ENCODE data around the gene NFYB. TPM values are rescaled to one million over a fixed set of nuclear protein-coding genes. Genes with fewer than 3 reads are reported as not detected.
A peak's percentile ranks its signal among the peaks of the same experiment; 100 is the strongest.

Gene NFYB
- 20.3 TPM for polyA plus RNA-seq (2012; ENCODE audit: insufficient read depth, insufficient read length, low read depth)

DNA sequence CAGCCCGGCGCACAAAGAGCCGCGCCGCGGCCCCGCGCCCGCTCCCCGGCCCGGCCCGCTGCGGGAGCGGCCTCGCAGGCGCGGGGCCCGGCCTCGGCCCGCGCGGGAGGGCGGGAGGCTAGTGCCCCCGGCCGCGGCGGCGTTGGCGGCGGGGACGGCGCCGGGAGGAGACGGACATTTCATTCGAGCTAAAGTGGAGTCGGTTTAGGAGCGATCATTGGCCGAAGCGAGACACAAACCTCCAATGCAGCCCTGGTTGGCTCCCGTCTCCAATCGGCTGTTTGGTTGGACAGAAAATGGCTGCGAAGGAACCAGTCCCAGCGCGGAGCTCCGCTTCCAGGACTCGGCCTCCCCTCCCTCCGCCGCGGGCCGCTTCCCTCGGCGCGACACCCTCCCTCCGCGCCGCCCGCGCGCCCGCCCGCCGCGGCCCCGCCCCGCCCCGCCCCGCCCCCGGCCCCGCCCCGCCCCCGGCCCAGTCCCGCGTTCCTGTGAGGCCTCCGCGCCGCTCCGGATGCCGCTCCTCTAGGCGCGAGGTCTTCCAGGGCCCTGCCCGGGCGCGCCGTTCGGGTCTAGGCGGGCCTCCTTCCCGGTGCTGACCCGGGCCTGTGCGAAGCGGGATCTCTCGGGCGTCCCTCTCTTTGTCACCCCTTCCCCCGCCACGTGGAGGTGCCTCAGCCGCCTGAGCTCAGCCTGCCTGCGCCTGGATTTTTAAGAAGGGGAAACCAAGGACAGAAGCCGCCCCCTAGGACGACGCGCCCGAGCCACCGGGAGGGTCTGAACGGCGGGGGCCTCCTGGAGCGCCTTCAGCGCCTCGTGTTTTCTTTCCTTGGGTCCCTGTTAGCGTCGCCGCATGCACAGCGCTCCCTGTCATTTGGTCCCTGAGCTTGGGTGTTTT, at the start of gene NFYB:
Gene NFYB, minus strand, starts transcription at position 309 of the 895 bp plus-strand sequence. CDS start 2,757 bp downstream, outside the sequence.
- Histone ChIP-seq H3K4me1 (peaks cover 2% of the 10 kb centered on the region; the same call in 1 of the 2 replicates), H3K27me3 (no peaks in the 10 kb centered on the region), H3K9me3 (no peaks in the 10 kb centered on the region), H3K36me3 (no peaks in the 10 kb centered on the region), H3K4me3 (ENCODE audit: low read depth, low read length) (peak within 1 kb of the TSS; percentile 91)
- DNase-seq = peak; percentile 95
- TF ChIP-seq, protein P1, sequence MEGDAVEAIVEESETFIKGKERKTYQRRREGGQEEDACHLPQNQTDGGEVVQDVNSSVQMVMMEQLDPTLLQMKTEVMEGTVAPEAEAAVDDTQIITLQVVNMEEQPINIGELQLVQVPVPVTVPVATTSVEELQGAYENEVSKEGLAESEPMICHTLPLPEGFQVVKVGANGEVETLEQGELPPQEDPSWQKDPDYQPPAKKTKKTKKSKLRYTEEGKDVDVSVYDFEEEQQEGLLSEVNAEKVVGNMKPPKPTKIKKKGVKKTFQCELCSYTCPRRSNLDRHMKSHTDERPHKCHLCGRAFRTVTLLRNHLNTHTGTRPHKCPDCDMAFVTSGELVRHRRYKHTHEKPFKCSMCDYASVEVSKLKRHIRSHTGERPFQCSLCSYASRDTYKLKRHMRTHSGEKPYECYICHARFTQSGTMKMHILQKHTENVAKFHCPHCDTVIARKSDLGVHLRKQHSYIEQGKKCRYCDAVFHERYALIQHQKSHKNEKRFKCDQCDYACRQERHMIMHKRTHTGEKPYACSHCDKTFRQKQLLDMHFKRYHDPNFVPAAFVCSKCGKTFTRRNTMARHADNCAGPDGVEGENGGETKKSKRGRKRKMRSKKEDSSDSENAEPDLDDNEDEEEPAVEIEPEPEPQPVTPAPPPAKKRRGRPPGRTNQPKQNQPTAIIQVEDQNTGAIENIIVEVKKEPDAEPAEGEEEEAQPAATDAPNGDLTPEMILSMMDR (IDR thresholded peaks at IDR 0.05; ENCODE audit: low read depth, low read length) = no peak

DNA sequence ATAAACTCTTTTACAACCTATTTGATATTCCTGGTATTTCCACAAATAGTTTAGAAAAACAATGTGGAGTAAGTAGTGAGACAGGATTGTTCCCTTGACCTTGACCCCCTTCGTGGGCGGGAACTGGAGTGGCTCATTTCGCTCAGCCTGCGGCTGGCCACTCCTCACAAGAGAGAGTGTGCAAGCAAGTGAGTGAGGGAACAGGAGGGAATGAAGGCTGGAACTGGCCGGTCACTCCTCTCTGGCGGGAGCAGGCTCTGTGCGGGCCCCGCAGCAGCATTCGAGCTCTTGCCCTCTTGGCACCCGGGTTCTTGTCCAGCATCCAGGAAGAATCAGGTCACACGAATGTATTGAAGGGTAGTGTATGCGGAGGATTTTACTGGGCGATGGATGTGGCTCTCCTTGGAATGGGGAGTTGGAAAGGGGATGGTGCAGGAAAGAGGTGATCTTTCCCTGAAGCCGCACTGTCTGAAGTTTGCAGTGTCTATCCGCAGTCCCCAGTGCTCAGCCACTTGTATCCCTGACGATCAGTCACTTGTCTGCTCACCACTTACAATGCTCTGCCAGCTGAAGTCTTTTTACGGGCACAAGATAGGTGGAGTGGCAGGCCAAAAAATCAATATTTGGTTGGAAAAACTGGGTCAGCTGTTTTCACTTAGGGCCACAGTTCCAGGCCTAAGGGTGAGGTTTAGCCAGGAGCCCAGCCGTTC, 49.6 kb upstream of the NFYB start:
- H3K36me3 ChIP-seq = no peaks in the 10 kb centered on the region
- no peaks in the 10 kb centered on the region for H3K4me1 ChIP-seq
- DNase-seq = no peak
- TF ChIP-seq, protein P1 (IDR thresholded peaks at IDR 0.05; ENCODE audit: low read depth, low read length) = no peak
- no peak overlapping the region for H3K4me3 ChIP-seq (ENCODE audit: low read depth, low read length)
- no peaks in the 10 kb centered on the region for H3K27me3 ChIP-seq
- no peaks in the 10 kb centered on the region for H3K9me3 ChIP-seq

- Histone ChIP-seq H3K4me3 (ENCODE audit: low read depth, low read length) (no peak overlapping the region), H3K4me1 (no peaks in the 10 kb centered on the region), H3K27me3 (no peaks in the 10 kb centered on the region), H3K9me3 (no peaks in the 10 kb centered on the region), H3K36me3 (no peaks in the 10 kb centered on the region)
- no peak for DNase-seq
- TF ChIP-seq, protein P1 (IDR thresholded peaks at IDR 0.05; ENCODE audit: low read depth, low read length) = no peak
Measured at GRCh38 chr12:104183443-104183842, 45.4 kb upstream of the NFYB start.

- no peak for DNase-seq
- H3K36me3 ChIP-seq = no peaks in the 10 kb centered on the region
- no peaks in the 10 kb centered on the region for H3K9me3 ChIP-seq
- no peak overlapping the region for H3K4me3 ChIP-seq (ENCODE audit: low read depth, low read length)
- H3K4me1 ChIP-seq = peaks cover under 1% of the 10 kb centered on the region; the same call in 1 of the 2 replicates
- no peaks in the 10 kb centered on the region for H3K27me3 ChIP-seq
- TF ChIP-seq, protein P1 (IDR thresholded peaks at IDR 0.05; ENCODE audit: low read depth, low read length) = no peak
Measured at GRCh38 chr12:104182621-104183378, 44.8 kb upstream of the NFYB start.

DNA sequence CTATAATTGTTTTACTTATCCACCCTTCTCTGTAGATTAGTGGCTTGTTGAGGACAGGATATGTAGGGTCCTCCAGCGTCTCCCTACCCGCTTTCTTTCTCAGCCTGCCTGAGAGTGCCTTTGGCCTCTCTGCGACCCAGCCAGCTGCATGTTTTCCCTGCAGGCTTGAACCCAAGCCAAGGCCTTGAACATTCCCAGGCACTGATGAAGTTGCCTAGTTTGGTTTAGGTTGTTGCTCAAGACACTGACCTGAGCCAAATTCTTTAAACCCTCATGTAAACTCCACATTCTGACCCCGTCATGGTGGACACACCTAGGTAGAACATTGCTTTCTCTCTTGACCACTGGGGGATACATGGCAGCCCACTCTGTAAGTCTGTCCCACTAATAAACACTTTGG, 44.1 kb upstream of the NFYB start:
- Histone ChIP-seq H3K4me3 (ENCODE audit: low read depth, low read length) (no peak overlapping the region), H3K36me3 (no peaks in the 10 kb centered on the region), H3K27me3 (no peaks in the 10 kb centered on the region), H3K4me1 (peaks cover 6% of the 10 kb centered on the region; the same call in 1 of the 2 replicates), H3K9me3 (no peaks in the 10 kb centered on the region)
- DNase-seq = no peak
- TF ChIP-seq, protein P1 (IDR thresholded peaks at IDR 0.05; ENCODE audit: low read depth, low read length) = no peak

Measured in BE2C (cell line).